Trophoblast cell (in vitro differentiated cells and primary cell): ENCODE measurements around the gene AK4.
"Not testable (repeated sequence)": the region's sequence is repeated elsewhere in the genome, so short reads cannot be mapped to it uniquely, and the experiment has no call there.

Source experiments
- DNase-seq, 2 donors: peaks; one replicate each; pipeline ENCODE4 v3.0.0-alpha.2; 2016
- H2AFZ ChIP-seq: 2 replicates; pipeline ENCODE4 v1.6.1; 2013; ENCODE audit warnings: low read length, moderate library complexity, mild to moderate bottlenecking; ENCODE audit not compliant: insufficient read depth, poor library complexity
- H2AK5ac ChIP-seq: 2 replicates; pipeline ENCODE4 v1.6.1; 2013; ENCODE audit warnings: mild to moderate bottlenecking, low read length
- H2BK120ac ChIP-seq: 2 replicates; pipeline ENCODE4 v1.6.1; 2013; ENCODE audit warnings: low read length, mild to moderate bottlenecking, moderate library complexity; ENCODE audit not compliant: insufficient read depth, poor library complexity
- H2BK12ac ChIP-seq: 2 replicates; pipeline ENCODE4 v1.6.1; 2013; ENCODE audit warnings: mild to moderate bottlenecking, low read length, moderate library complexity
- H2BK5ac ChIP-seq: 2 replicates; pipeline ENCODE4 v1.6.1; 2013; ENCODE audit warnings: low read length, low read depth, moderate library complexity, mild to moderate bottlenecking; ENCODE audit not compliant: poor library complexity
- H3K14ac ChIP-seq: 2 replicates; pipeline ENCODE4 v1.6.1; 2013; ENCODE audit warnings: mild to moderate bottlenecking, low read length
- H3K18ac ChIP-seq: 2 replicates; pipeline ENCODE4 v1.6.1; 2013; ENCODE audit warnings: mild to moderate bottlenecking, low read length
- H3K23ac ChIP-seq: 2 replicates; pipeline ENCODE4 v1.6.1; 2013; ENCODE audit warnings: low read length
- H3K27ac ChIP-seq: 2 replicates; pipeline ENCODE4 v1.5.1; 2013; ENCODE audit warnings: low read depth, mild to moderate bottlenecking, inconsistent platforms, low read length, moderate library complexity
- H3K27me3 ChIP-seq: 2 replicates; pipeline ENCODE4 v1.6.1; 2013; ENCODE audit warnings: inconsistent platforms, mild to moderate bottlenecking, low read length, moderate library complexity; ENCODE audit not compliant: insufficient read depth
- H3K36me3 ChIP-seq, 2 experiments: 1 replicate in 1 of 2; 2 replicates in 1 of 2; pipeline ENCODE4 v1.6.1; 2013; ENCODE audit warnings: low read length in 2 of 2, mild to moderate bottlenecking in 2 of 2, moderate library complexity in 1 of 2; ENCODE audit not compliant: insufficient read depth in 2 of 2, control insufficient read depth in 1 of 2
- H3K4ac ChIP-seq: 2 replicates; pipeline ENCODE4 v1.6.1; 2013; ENCODE audit warnings: low read depth, mild to moderate bottlenecking, low read length, moderate library complexity
- H3K4me1 ChIP-seq, 2 experiments: 1 replicate in 1 of 2; 2 replicates in 1 of 2; pipeline ENCODE4 v1.6.1; 2013; ENCODE audit warnings: low read length in 2 of 2, mild to moderate bottlenecking in 2 of 2, moderate library complexity in 1 of 2; ENCODE audit not compliant: insufficient read depth in 2 of 2, control insufficient read depth in 1 of 2
- H3K4me2 ChIP-seq: 2 replicates; pipeline ENCODE4 v1.6.1; 2013; ENCODE audit warnings: inconsistent platforms, mild to moderate bottlenecking, low read length, moderate library complexity
- H3K4me3 ChIP-seq: 2 replicates; pipeline ENCODE4 v1.5.1; 2013; ENCODE audit warnings: mild to moderate bottlenecking, low read depth, low read length, inconsistent platforms
- H3K79me1 ChIP-seq: one replicate; pipeline ENCODE4 v1.6.1; 2013; ENCODE audit warnings: low read length
- H3K79me2 ChIP-seq: 2 replicates; pipeline ENCODE4 v1.6.1; 2013; ENCODE audit warnings: low read length, mild to moderate bottlenecking; ENCODE audit not compliant: control insufficient read depth, insufficient read depth, poor library complexity
- H3K9ac ChIP-seq: 2 replicates; pipeline ENCODE4 v1.6.1; 2013; ENCODE audit warnings: mild to moderate bottlenecking, low read length
- H3K9me3 ChIP-seq: 2 replicates; pipeline ENCODE4 v1.6.1; 2013; ENCODE audit warnings: low read depth, mild to moderate bottlenecking, control low read depth, inconsistent platforms, low read length; ENCODE audit not compliant: insufficient read depth
- H4K12ac ChIP-seq: 2 replicates; pipeline ENCODE4 v1.6.1; 2013; ENCODE audit warnings: low read depth, mild to moderate bottlenecking, low read length, moderate library complexity
- H4K8ac ChIP-seq: 2 replicates; pipeline ENCODE4 v1.6.1; 2013; ENCODE audit warnings: low read depth, mild to moderate bottlenecking, low read length, moderate library complexity
- H4K91ac ChIP-seq: one replicate; pipeline ENCODE4 v1.6.1; 2013; ENCODE audit warnings: low read depth, mild to moderate bottlenecking, low read length, moderate library complexity
- WGBS: extraction: QIAGEN DNeasy Blood & Tissue Kit; methylation state at CpG from one replicate; pipeline ENCODE4 v1.1.7; 2013; ENCODE audit warnings: missing lambda C conversion rate; ENCODE audit not compliant: insufficient read length, insufficient coverage; ENCODE audit errors: extremely low coverage; 5-methylcytosine and 5-hydroxymethylcytosine counted together

AK4 gene

GRCh38 chr1:65233782-65234181, 85.8 kb downstream of the AK4 start:
- no peak for DNase-seq
- no peak overlapping the region for H3K18ac ChIP-seq
- no peak overlapping the region for H4K8ac ChIP-seq
- H3K9ac ChIP-seq, result no peak overlapping the region
- no peak overlapping the region for H2AK5ac ChIP-seq
- H3K4ac ChIP-seq, result no peak overlapping the region
- H3K4me3 ChIP-seq, result no peak overlapping the region
- H3K4me1 ChIP-seq, result no peaks in the 10 kb centered on the region
- H4K12ac ChIP-seq, result no peak overlapping the region
- H2AFZ ChIP-seq, result no peak overlapping the region
- H3K79me2 ChIP-seq, result no peaks in the 10 kb centered on the region
- no peaks in the 10 kb centered on the region for H3K79me1 ChIP-seq
- no peak overlapping the region for H3K23ac ChIP-seq
- H4K91ac ChIP-seq, result no peak overlapping the region
- no peak overlapping the region for H3K27ac ChIP-seq
- no peak overlapping the region for H3K4me2 ChIP-seq
- H2BK5ac ChIP-seq, result no peak overlapping the region
- WGBS, result no CpG with 5 or more reads among the region's 2 CpGs
- H3K36me3 ChIP-seq, result no peaks in the 10 kb centered on the region
- no peak overlapping the region for H2BK120ac ChIP-seq
- no peak overlapping the region for H3K14ac ChIP-seq
- no peaks in the 10 kb centered on the region for H3K27me3 ChIP-seq
- H3K9me3 ChIP-seq, result no peaks in the 10 kb centered on the region
- no peak overlapping the region for H2BK12ac ChIP-seq

- Histone ChIP-seq H2BK120ac (no peak overlapping the region), H3K18ac (no peak overlapping the region), H3K27me3 (no peaks in the 10 kb centered on the region), H3K36me3 (no peaks in the 10 kb centered on the region), H3K9me3 (no peaks in the 10 kb centered on the region), H2AK5ac (no peak overlapping the region), H4K12ac (no peak overlapping the region), H3K23ac (no peak overlapping the region), H3K9ac (no peak overlapping the region), H2AFZ (no peak overlapping the region), H3K4me3 (no peak overlapping the region), H3K14ac (no peak overlapping the region), H2BK12ac (no peak overlapping the region), H2BK5ac (no peak overlapping the region), H3K4me1 (no peaks in the 10 kb centered on the region), H4K91ac (no peak overlapping the region), H4K8ac (no peak overlapping the region), H3K27ac (no peak overlapping the region), H3K4me2 (no peak overlapping the region), H3K4ac (no peak overlapping the region), H3K79me2 (no peaks in the 10 kb centered on the region), H3K79me1 (no peaks in the 10 kb centered on the region)
- peak in 1 of 2 donors; percentile 82 for DNase-seq
- no CpG with 5 or more reads among the region's 3 CpGs for WGBS
Observed at GRCh38 chr1:65235867-65236805, 88.1 kb downstream of the AK4 start.

GRCh38 chr1:65237088-65237487, 89.1 kb downstream of the AK4 start:
- not testable (repeated sequence) for H3K79me2 ChIP-seq, H4K8ac ChIP-seq, H3K4me2 ChIP-seq, H2AFZ ChIP-seq, H3K79me1 ChIP-seq, H3K27me3 ChIP-seq, H3K23ac ChIP-seq, H3K4me1 ChIP-seq, H3K9me3 ChIP-seq, H2BK12ac ChIP-seq, H4K12ac ChIP-seq, H3K14ac ChIP-seq, H2BK120ac ChIP-seq, H2AK5ac ChIP-seq, H3K9ac ChIP-seq, H3K4ac ChIP-seq, H3K36me3 ChIP-seq, H3K18ac ChIP-seq, H3K4me3 ChIP-seq, DNase-seq, H2BK5ac ChIP-seq, H4K91ac ChIP-seq, H3K27ac ChIP-seq
- WGBS, result no CpG with 5 or more reads among the region's 1 CpG

GRCh38 chr1:65237503-65237902, 89.5 kb downstream of the AK4 start:
- Histone ChIP-seq H3K4me1 (no peaks in the 10 kb centered on the region), H2AFZ (no peak overlapping the region), H4K8ac (no peak overlapping the region), H3K79me1 (no peaks in the 10 kb centered on the region), H4K91ac (no peak overlapping the region), H3K18ac (no peak overlapping the region), H3K27ac (no peak overlapping the region), H2BK120ac (no peak overlapping the region), H3K14ac (no peak overlapping the region), H3K4ac (no peak overlapping the region), H2BK12ac (no peak overlapping the region), H3K79me2 (no peaks in the 10 kb centered on the region), H2BK5ac (no peak overlapping the region), H3K4me2 (no peak overlapping the region), H4K12ac (no peak overlapping the region), H3K27me3 (no peaks in the 10 kb centered on the region), H3K23ac (no peak overlapping the region), H3K4me3 (no peak overlapping the region), H2AK5ac (no peak overlapping the region), H3K9ac (no peak overlapping the region), H3K36me3 (no peaks in the 10 kb centered on the region), H3K9me3 (no peaks in the 10 kb centered on the region)
- DNase-seq, result no peak
- no CpG with 5 or more reads among the region's 4 CpGs for WGBS
